Naive B cell (primary cell): ENCODE results near the gene PIK3CG. TPM values are rescaled to one million over a fixed set of nuclear protein-coding genes. Genes with fewer than 3 reads are reported as not detected.
"Not testable (repeated sequence)": the region's sequence is repeated elsewhere in the genome, so short reads cannot be mapped to it uniquely, and the experiment has no call there.

ENCODE experiments used
- ATAC-seq, 2 donors: fragments of 150-1000 bp; cut with Tn5 transposase; 2 replicates each; pipeline ENCODE4 v1.10.0; 2021; ENCODE audit warnings: low read depth in 2 of 2, mild to moderate bottlenecking in 2 of 2, moderate library complexity in 2 of 2
- DNase-seq: peaks from one replicate; pipeline ENCODE4 v3.0.0; 2022
- H3K27ac Mint-ChIP-seq, 6 donors: one replicate each; pipeline ENCODE4 v1.8.0; 2020 to 2022; ENCODE audit warnings: mild to moderate bottlenecking in 6 of 6, mixed read lengths in 6 of 6, moderate library complexity in 5 of 6, inconsistent platforms in 2 of 6
- H3K27me3 Mint-ChIP-seq, 3 donors: one replicate each; pipeline ENCODE4 v1.8.0; 2021 to 2022; ENCODE audit warnings: mixed read lengths in 3 of 3, mild to moderate bottlenecking in 1 of 3
- H3K36me3 Mint-ChIP-seq, 2 donors: one replicate each; pipeline ENCODE4 v1.8.0; 2020 to 2022; ENCODE audit warnings: mixed read lengths in 2 of 2, inconsistent platforms in 1 of 2, mild to moderate bottlenecking in 1 of 2
- H3K4me1 Mint-ChIP-seq, 3 donors: one replicate each; pipeline ENCODE4 v1.8.0; 2020 to 2022; ENCODE audit warnings: mixed read lengths in 3 of 3, inconsistent platforms in 1 of 3, mild to moderate bottlenecking in 1 of 3, moderate library complexity in 1 of 3
- H3K4me3 Mint-ChIP-seq, 8 donors: one replicate each; pipeline ENCODE4 v1.8.0; 2020 to 2022; ENCODE audit warnings: mild to moderate bottlenecking in 8 of 8, mixed read lengths in 8 of 8, moderate library complexity in 8 of 8, inconsistent platforms in 2 of 8
- H3K9me3 Mint-ChIP-seq, 7 donors: one replicate each; pipeline ENCODE4 v1.8.0; 2020 to 2022; ENCODE audit warnings: mixed read lengths in 7 of 7, mild to moderate bottlenecking in 5 of 7, inconsistent platforms in 2 of 7, moderate library complexity in 1 of 7
- polyA plus RNA-seq, 6 donors: library from polyadenylated mRNA; unstranded; fragments of 300-500 nt; fragmentation: Illumina TruSeq; gene quantifications; one replicate each; pipeline ENCODE4 v1.2.3, GENCODE V29; 2021; ENCODE audit warnings: low read depth in 6 of 6

PIK3CG gene
- polyA plus RNA-seq, 6 donors from 2014 or later = 33.8 to 57.3 (median 37.5) TPM

DNA sequence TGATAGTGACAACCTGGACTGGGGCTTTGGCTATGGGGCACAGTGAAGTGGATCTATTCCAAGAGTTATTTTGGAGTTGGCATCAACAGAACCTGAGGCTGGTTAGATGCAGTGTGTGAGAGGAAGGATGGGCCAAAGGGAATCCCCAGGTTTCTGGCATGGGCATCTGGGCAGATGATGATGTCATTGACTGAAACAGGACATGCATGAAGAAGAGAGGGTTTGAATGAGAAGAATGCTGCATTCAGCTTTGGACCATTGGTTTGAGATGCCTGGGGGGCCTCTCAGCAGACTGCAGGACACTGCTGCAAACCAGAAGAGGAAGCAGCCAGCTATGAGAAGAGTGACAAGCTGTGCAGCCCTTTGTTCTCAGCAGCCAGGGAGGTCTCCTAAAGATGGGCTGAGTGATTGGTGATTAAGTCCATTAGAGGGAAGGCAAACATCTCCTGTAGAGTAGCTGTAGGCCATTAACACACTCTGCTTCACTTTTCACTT, 23.1 kb upstream of the PIK3CG start:
- peak; percentile 45 to 67 for ATAC-seq
- DNase-seq = no peak
- H3K27me3 Mint-ChIP-seq = peaks cover 0 to 7% (median 5%) of the 10 kb centered on the region in 3 donors
- no peaks in the 10 kb centered on the region for H3K36me3 Mint-ChIP-seq
- peak overlapping the region in 1 of 6 donors; percentile 7 for H3K27ac Mint-ChIP-seq
- peaks cover 11 to 24% (median 17%) of the 10 kb centered on the region in 3 donors for H3K4me1 Mint-ChIP-seq
- H3K4me3 Mint-ChIP-seq = no peak overlapping the region
- H3K9me3 Mint-ChIP-seq = peaks cover 0 to 3% (median 0%) of the 10 kb centered on the region in 7 donors

DNA sequence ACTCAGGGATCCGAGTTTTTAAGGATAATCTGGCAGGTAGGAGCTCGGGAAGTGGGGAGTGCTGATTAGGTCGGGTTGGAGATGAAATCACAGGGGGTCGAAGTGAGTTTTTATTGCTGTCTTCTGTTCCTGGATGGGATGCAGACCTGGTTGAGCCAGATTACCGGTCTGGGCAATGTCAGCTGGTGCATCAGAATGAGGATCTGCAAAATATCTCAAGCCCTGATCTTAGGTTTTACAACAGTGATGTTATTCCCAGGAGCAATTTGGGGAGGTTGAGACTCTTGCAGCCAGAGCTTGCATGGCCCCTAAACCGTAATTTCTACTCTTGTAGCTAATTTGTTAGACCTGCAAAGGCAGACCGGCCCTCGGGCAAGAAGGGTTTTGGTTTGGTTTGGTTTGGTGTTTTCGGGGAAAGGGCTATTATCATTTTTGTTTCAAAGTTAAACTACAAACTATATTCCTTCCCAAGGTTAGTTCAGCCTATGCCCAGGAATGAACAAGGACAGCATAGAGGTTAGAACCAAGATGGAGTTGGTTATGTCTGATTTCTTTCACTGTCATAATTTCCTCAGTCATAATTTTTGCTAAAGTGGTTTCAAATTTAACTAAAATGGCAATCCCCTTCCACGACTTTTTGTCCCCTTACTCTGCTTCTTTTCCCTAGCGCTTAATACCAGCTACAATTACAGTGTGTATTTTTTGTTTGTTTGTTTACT, 20.6 kb upstream of the PIK3CG start:
- H3K27ac Mint-ChIP-seq = peak overlapping the region in 2 of 6 donors; percentile 36 to 47

DNA sequence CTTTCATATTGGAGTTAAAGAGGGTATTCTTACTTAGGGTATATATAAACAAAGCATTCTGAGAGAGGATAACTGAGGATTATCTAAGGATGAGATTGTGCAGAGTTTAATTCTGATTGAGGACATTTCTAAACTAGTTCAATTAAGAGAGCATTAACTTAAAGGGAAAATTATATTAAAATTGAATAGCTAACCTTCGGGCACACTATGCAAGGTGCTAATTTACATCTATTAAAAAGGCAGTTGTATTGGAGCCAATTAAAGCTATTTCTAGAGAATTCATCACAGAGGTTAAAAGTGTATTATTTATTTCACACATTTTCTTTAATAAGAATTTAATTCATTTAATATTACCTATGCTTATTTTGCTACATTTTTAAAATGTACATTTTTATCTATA, 17.0 kb upstream of the PIK3CG start:
- ATAC-seq = no peak
- Mint-ChIP-seq H3K36me3 (peaks cover 0 to 7% of the 10 kb centered on the region in 2 donors), H3K27me3 (peaks cover 3 to 15% (median 5%) of the 10 kb centered on the region in 3 donors), H3K4me1 (peaks cover 0 to 11% (median 0%) of the 10 kb centered on the region in 3 donors), H3K27ac (no peak overlapping the region), H3K9me3 (peaks cover 0 to 4% (median 3%) of the 10 kb centered on the region in 7 donors), H3K4me3 (no peak overlapping the region)
- DNase-seq = no peak

More for the DNA sequence above, 20.6 kb upstream of the PIK3CG start:
- Mint-ChIP-seq H3K27me3 (peaks cover 3 to 15% (median 5%) of the 10 kb centered on the region in 3 donors), H3K36me3 (peaks cover 0 to 7% of the 10 kb centered on the region in 2 donors), H3K4me3 (no peak overlapping the region), H3K4me1 (peaks cover 8 to 20% (median 20%) of the 10 kb centered on the region in 3 donors), H3K9me3 (peaks cover 0 to 4% (median 0%) of the 10 kb centered on the region in 7 donors)
- no peak for ATAC-seq
- DNase-seq = no peak

DNA sequence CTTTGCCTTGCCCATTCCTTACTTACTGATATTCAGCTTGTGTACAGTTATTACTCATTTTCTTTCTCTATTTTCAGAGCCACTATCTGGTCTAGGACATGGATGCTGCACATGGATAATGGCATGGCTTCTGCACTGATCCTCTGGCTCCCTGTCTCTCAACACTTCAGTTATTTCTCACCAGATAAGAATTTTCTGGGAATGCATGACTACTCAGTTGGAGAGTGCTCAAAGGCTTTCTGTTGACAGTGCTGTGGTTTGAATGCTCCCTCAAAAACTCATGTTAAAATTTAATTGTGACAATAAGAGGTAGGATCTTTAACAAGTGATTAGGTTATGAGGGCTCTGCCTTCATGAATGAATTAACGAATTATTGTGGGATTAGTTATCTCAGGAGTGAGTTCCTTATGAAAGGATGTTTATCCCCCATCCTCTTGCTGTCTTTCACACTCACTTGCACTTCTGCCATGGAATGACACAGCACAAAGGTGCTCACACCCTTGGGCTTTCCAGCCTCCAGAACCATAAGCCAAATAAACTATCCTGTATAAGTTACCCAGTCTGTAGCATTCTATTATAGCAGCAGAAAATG, 16.1 kb upstream of the PIK3CG start:
- Mint-ChIP-seq H3K4me3 (no peak overlapping the region), H3K9me3 (peaks cover 0 to 4% (median 3%) of the 10 kb centered on the region in 7 donors), H3K4me1 (peaks cover 0 to 8% (median 0%) of the 10 kb centered on the region in 3 donors), H3K27me3 (peaks cover 3 to 15% (median 9%) of the 10 kb centered on the region in 3 donors), H3K27ac (no peak overlapping the region), H3K36me3 (peaks cover 0 to 7% of the 10 kb centered on the region in 2 donors)
- DNase-seq = no peak
- ATAC-seq = no peak

DNA sequence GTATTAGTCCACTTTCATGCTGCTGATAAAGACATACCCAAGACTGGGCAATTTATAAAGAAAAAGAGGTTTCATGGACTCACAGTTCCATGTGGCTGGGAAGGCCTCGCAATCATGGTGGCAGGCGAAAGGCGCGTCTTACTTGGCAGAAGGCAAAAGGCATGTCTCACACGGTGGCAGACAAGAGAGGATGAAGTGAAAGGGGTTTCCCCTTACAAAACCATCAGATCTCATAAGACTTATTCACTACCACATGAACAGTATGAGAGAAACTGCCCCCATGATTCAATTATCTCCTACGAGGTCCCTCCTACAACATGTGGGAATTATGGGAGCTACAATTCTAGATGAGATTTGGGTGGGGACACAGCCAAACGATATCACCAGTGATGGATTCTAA, 13.4 kb upstream of the PIK3CG start:
- not testable (repeated sequence) for H3K36me3 Mint-ChIP-seq, H3K4me3 Mint-ChIP-seq, H3K27ac Mint-ChIP-seq, H3K27me3 Mint-ChIP-seq, DNase-seq, H3K9me3 Mint-ChIP-seq, H3K4me1 Mint-ChIP-seq, ATAC-seq

DNA sequence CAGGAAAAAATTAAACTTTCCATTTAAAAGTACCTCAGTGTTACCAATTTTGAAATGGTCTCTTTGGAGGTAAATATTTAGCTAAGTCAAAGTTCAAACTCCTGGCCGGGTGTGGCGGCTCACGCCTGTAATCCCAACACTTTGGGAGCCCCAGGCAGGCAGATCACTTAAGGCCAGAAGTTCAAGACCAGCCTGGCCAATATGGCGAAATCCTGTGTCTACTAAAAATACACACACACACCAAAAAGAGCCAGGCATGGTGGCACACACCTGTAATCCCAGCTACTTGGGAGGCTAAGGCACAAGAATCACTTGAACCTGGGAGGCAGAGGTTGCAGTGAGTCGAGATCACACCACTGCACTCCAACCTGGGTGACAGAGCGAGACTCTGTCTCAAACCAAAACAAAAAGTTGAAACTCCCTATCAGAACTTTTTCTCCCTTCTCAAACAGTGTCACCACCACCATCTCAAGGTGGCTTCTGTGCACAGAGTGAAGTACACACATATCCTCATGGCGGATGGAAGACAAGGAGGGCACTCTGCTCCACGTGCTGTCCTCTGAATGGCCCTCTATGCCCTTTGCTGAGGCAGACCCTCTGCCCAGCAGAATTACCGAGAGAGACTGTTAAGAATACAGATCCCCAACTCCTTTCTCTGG, 11.7 kb upstream of the PIK3CG start:
- Mint-ChIP-seq H3K27ac (peak overlapping the region in 1 of 6 donors; percentile 15), H3K27me3 (peaks cover 0 to 8% (median 3%) of the 10 kb centered on the region in 3 donors), H3K4me1 (peaks cover 4 to 9% (median 5%) of the 10 kb centered on the region in 3 donors), H3K9me3 (peaks cover 0 to 3% (median 2%) of the 10 kb centered on the region in 7 donors), H3K4me3 (no peak overlapping the region), H3K36me3 (peaks cover 0 to 6% of the 10 kb centered on the region in 2 donors)
- no peak for DNase-seq
- no peak for ATAC-seq

DNA sequence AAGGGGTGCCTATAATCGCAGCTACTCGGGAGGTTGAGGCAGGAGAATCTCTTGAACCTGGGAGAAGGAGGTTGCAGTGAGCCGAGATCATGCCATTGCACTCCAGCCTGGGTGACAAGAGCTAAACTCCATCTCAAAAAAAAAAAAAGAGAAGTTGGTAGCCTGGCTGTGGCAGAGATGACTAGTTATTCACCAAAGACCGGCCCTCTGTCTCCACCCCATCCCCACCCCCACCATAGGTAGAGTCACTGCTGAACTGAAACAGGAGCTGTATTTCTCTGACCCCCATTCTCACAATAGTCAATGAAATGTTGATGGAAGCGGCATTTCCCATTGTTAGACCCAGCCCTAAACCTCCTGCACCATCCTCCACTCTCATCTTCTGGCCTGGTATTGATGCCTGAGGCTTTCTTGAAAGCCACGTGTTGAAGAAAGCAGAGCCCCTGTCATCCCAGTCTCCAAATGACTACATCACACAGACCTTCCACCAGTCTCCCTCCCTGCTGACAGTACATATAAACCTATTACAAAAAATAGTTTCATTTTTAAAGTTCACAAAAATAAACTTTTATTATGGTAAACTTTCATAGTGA, 9.4 kb upstream of the PIK3CG start:
- Mint-ChIP-seq H3K4me3 (no peak overlapping the region), H3K27me3 (peaks cover 0 to 8% (median 0%) of the 10 kb centered on the region in 3 donors), H3K36me3 (peaks cover 0 to 6% of the 10 kb centered on the region in 2 donors), H3K9me3 (peaks cover 0 to 4% (median 2%) of the 10 kb centered on the region in 7 donors), H3K4me1 (peaks cover 7 to 18% (median 9%) of the 10 kb centered on the region in 3 donors), H3K27ac (no peak overlapping the region)
- DNase-seq (no peak), ATAC-seq (peak in 1 of 2 donors; percentile 33)

DNA sequence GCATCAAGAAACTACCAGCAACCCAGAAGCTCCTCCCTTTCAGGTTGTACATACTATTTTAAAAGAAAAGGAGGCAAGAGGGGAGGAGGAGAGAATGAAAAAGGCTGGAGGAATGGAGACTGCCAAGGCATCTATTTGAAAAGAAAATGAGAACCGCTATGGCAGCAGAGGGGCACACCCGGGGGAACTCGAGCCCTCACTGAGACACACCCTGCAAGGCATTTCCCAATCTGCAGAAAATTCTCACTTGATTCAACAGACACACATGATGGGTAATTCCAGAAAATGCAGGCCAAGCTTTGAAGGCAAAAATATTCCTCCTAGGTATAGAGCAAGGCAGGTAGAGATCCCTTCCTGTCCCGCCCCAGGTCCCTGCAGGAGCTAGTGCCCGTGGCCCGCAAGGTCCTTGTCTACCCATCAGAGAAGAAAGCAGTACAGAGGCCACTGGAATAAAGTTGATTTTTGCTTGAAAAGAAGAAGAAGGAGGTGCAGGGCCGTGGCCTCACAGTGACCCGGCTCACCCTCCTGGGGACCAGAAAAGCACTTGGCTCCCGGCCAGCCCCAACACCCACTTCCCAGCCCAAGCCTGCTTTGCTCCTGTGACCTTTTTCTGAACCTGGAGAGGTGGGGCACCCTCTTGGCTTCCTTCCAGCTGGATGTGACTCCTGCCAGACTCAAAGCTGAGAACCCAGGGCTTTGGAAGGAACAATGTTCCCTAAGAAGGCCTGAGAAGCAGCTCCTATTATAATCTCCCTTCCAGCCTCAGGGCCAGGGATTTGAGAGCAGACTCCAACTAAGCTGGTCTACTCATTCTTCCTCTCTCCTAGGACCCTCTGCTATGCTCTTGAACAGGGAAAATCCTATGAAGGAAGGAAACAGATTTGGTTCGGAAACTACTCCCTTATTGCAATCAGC, 6.2 kb upstream of the PIK3CG start:
- peaks cover 0 to 6% of the 10 kb centered on the region in 2 donors for H3K36me3 Mint-ChIP-seq
- no peak for ATAC-seq
- peaks cover 0 to 4% (median 0%) of the 10 kb centered on the region in 7 donors for H3K9me3 Mint-ChIP-seq
- peaks cover 32 to 44% (median 33%) of the 10 kb centered on the region in 3 donors for H3K4me1 Mint-ChIP-seq
- H3K4me3 Mint-ChIP-seq = no peak overlapping the region
- no peak for DNase-seq
- peaks cover 0 to 4% (median 0%) of the 10 kb centered on the region in 3 donors for H3K27me3 Mint-ChIP-seq
- peak overlapping the region in 1 of 6 donors; percentile 63 for H3K27ac Mint-ChIP-seq

DNA sequence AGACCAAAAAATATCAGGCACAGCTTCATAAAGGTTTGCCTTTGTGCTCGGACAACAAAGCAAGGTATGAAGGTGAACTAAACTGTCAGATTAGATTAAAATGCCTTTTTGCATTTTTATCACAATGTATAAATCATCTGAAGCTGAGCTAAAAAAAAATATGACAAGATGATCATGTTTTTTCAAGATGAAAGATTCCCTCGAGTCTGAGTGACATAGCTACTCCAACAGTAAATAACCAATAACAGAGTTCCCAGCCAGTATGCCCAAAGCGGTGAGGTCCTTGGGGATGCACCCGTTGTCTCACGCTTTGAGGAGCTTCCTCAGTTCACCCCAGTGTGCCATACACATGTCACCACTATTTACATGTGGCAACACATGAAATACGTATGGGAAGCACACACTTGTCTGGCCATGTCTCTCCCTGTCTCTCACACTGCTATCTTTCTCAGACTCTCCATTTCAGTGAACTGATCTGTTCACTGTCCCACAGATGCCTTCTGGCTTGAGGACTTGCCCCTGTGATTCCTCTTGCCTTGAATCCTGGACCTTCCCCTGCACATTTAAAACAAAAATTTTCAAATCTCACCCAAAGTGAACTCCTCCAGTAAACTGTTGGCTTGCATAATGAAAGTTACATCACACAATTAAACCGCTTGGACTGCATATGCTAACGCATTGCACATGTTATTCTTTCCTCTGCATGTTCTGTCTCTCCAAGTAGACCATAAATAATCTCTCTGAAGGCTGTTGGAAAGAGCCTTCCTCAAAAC, 2.6 kb upstream of the PIK3CG start:
- no peak for ATAC-seq
- peaks cover 0 to 11% of the 10 kb centered on the region in 2 donors for H3K36me3 Mint-ChIP-seq
- H3K4me1 Mint-ChIP-seq = peaks cover 49 to 62% (median 49%) of the 10 kb centered on the region in 3 donors
- peaks cover 0 to 3% (median 0%) of the 10 kb centered on the region in 3 donors for H3K27me3 Mint-ChIP-seq
- H3K27ac Mint-ChIP-seq = peak overlapping the region; percentile 53 to 99 (median 94)
- H3K4me3 Mint-ChIP-seq = peak overlapping the region in 3 of 8 donors; percentile 5 to 52 (median 31)
- H3K9me3 Mint-ChIP-seq = peaks cover 0 to 4% (median 0%) of the 10 kb centered on the region in 7 donors
- DNase-seq = no peak

DNA sequence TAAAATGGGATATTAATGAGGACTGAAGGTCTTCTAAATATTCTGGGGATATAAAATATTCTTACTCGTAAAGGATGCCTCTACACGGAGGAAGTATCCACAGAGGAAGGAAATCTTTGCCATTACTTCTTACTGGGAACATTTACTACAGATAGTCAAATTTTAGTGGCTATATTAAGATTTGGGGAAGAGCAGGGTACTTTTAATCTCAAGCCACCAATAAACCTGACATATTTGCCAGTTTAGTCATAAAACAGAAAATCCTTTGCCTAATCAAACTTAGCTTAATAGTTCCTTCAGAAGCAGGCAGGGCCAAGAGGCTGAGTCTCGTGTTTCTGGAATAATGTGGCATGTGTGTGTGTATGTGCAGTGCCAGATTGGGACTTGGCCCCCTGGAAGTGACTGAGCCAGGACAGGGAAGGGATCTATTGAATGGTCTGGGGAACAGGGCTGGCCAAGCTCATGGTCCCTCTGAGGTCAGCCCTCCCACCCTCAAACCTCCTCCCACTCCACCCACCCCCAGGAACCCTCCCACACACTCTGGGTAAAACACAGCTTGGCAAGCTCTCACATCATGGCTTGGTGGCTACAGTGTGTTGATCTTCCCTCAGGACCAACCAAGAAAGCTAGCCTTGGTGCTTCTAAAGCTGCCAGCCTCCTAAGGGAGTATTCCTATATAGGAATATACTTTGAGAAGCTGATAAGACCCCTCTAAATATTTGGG, 1.6 kb upstream of the PIK3CG start:
- DNase-seq (no peak), ATAC-seq (no peak)
- Mint-ChIP-seq H3K4me3 (peak overlapping the region in 7 of 8 donors; percentile 16 to 96 (median 92)), H3K27me3 (no peaks in the 10 kb centered on the region), H3K4me1 (peaks cover 45 to 65% (median 52%) of the 10 kb centered on the region in 3 donors), H3K36me3 (peaks cover 5 to 10% of the 10 kb centered on the region in 2 donors), H3K27ac (peak overlapping the region; percentile 84 to 99 (median 96)), H3K9me3 (peaks cover 0 to 4% (median 0%) of the 10 kb centered on the region in 7 donors)
